NK-92 (cell line): ENCODE data around the gene PEPD.

ENCODE experiments used
- DNase-seq: peaks from one replicate; lab custom pipeline; 2025; ENCODE audit not compliant: unreplicated experiment; lab: John Stamatoyannopoulos, UW

Gene PEPD

GRCh38 chr19:33426621-33427361 is 94.8 kb downstream of the PEPD start:
- no peak for DNase-seq

GRCh38 chr19:33424181-33424580 is 97.4 kb downstream of the PEPD start:
- no peak for DNase-seq

- no peak for DNase-seq
Measured at GRCh38 chr19:33422369-33423180, 99.0 kb downstream of the PEPD start.

GRCh38 chr19:33421368-33421767 is 100.2 kb downstream of the PEPD start:
- no peak for DNase-seq

GRCh38 chr19:33420821-33421220 is 100.8 kb downstream of the PEPD start:
- DNase-seq = no peak

- DNase-seq = no peak
Measured at GRCh38 chr19:33419788-33420130, 101.8 kb downstream of the PEPD start.

- no peak for DNase-seq
Measured at GRCh38 chr19:33418871-33419787, 102.5 kb downstream of the PEPD start.

- no peak for DNase-seq
Measured at GRCh38 chr19:33418461-33418860, 103.1 kb downstream of the PEPD start.

GRCh38 chr19:33417751-33418150 is 103.8 kb downstream of the PEPD start:
- DNase-seq = no peak

GRCh38 chr19:33416307-33417215 is 105.0 kb downstream of the PEPD start:
- DNase-seq = no peak

- no peak for DNase-seq
Measured at GRCh38 chr19:33414667-33415605, 106.7 kb downstream of the PEPD start.

GRCh38 chr19:33413868-33414666 is 107.5 kb downstream of the PEPD start:
- no peak for DNase-seq

GRCh38 chr19:33413426-33413725 is 108.2 kb downstream of the PEPD start:
- DNase-seq = no peak

GRCh38 chr19:33412601-33413425 is 108.8 kb downstream of the PEPD start:
- DNase-seq = no peak

GRCh38 chr19:33411621-33412180 is 109.9 kb downstream of the PEPD start:
- DNase-seq = no peak

- DNase-seq = no peak
Measured at GRCh38 chr19:33410915-33411401, 110.6 kb downstream of the PEPD start.

GRCh38 chr19:33409906-33410685 is 111.5 kb downstream of the PEPD start:
- no peak for DNase-seq
